ENCODE data around the gene SPNS3. TPM values are rescaled to one million over a fixed set of nuclear protein-coding genes. Genes with fewer than 3 reads are reported as not detected.

Gene SPNS3
- total RNA-seq, 1 experiment from 2014 or later, result 0.37 TPM

DNA sequence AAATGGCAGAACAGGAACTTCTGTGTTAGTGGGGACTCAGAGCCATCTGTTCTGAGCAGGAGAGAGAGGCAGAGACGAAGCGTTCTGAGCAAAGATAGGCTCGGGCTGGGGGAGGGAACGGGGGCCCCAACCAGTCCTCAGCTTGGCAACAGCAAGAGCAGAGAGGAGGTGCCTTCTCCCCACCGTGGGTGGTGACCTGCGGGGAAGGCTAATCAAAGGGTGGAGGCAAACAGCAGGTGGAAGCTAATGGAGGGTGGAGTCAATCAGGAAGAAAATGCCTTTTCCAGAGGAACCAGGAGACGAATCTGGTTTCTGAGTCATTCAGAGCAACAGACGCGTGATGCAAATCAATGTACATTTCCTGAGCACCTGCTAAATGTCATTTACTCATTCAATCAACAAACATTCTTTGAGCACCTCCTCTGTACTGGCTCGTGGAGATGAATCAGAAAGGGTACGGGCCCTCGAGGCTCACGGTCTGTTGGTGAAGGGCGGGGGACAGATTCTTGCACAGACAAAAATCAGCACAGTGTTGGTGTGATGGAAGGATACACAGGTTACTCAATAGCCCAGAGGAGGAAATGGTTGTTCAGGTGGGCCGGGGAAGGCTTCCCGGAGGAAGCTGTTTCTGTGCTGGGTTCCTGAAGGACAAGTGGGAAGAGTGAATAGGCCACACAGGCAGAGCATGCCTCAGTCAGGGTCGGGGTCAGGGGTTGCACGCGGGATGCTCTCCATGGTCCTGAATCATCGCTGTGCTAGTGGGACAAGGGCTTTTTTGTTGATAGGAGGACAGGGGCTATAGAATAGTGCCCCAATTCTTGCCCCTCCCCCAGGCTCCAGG lies 59.2 kb downstream of the SPNS3 start:
- Histone ChIP-seq H3K4me2 (ENCODE audit: low read length) (no peak overlapping the region), H2AFZ (ENCODE audit: low read depth, low read length, poor library complexity, severe bottlenecking) (no peak overlapping the region), H3K36me3 (ENCODE audit: control insufficient read depth in 1 of 2, insufficient read depth in 2 of 2, low read length in 2 of 2) (no peaks in the 10 kb centered on the region), H3K9me3 (ENCODE audit: control insufficient read depth in 1 of 2, insufficient read depth in 1 of 2, low read depth in 1 of 2, low read length in 2 of 2) (no peaks in the 10 kb centered on the region), H3K27ac (ENCODE audit: low read depth, low read length) (no peak overlapping the region), H4K20me1 (ENCODE audit: insufficient read depth) (no peaks in the 10 kb centered on the region), H3K27me3 (ENCODE audit: insufficient read depth, low read length) (no peaks in the 10 kb centered on the region), H3K9ac (ENCODE audit: low read length) (no peak overlapping the region), H3K9me2 (ENCODE audit: insufficient read depth) (no peaks in the 10 kb centered on the region), H3K79me2 (ENCODE audit: insufficient read depth, low read length) (no peaks in the 10 kb centered on the region), H3K4me3 (replicated peaks in 1 of 2; ENCODE audit: low read depth in 1 of 2, low read length in 2 of 2) (no peak overlapping the region), H3K4me1 (ENCODE audit: control insufficient read depth in 1 of 2, insufficient read depth in 2 of 2, low read length in 2 of 2) (peaks cover 0 to 28% of the 10 kb centered on the region in 2 experiments; a peak in 2 of 4 replicates)
- ATAC-seq (peak; percentile 43; the same call in 1 of the 2 replicates), DNase-seq (ENCODE audit: low read depth, low spot score) (no peak)
- TF ChIP-seq YY1 (IDR thresholded peaks at IDR 0.05; ENCODE audit: extremely low read depth, insufficient replicate concordance, low read depth, low read length), result no peak
- no peak for TF ChIP-seq ELF1 (IDR thresholded peaks at IDR 0.05; ENCODE audit: borderline replicate concordance, low read depth)
- no peak for TF ChIP-seq CEBPB (IDR thresholded peaks at IDR 0.05; ENCODE audit: low read depth)
- peak; percentile 31; the same call in 1 of the 2 replicates for TF ChIP-seq MAX (IDR thresholded peaks at IDR 0.05)
- no peak for TF ChIP-seq SIN3A (IDR thresholded peaks at IDR 0.05; ENCODE audit: low read depth)
- TF ChIP-seq ZFX (IDR thresholded peaks at IDR 0.05), result no peak
- no peak for TF ChIP-seq EZH2 (IDR thresholded peaks at IDR 0.05)
- no peak for TF ChIP-seq CBX3 (IDR thresholded peaks at IDR 0.05; ENCODE audit: low read depth)
- no peak for TF ChIP-seq JUND (IDR thresholded peaks at IDR 0.05)
- TF ChIP-seq REST (IDR thresholded peaks at IDR 0.05; ENCODE audit: low read depth), result peak; percentile 95
- no TSS peak for BruUV-seq (replicated peaks)
- ChIA-PET POLR2A (no interaction called here), RAD21 (ENCODE audit: low non-redundant PET in 1 of 2, low total read pairs in 2 of 2, uncharacterized antibody in 2 of 2, unreplicated experiment in 2 of 2) (no interaction called here), CTCF (no interaction called here)
- intact Hi-C loops (cut with micrococcal nuclease), result no loop called here

All from HCT116 (cell line).